Measurements from ENCODE around the gene SH2D4B. TPM values are rescaled to one million over a fixed set of nuclear protein-coding genes. Genes with fewer than 3 reads are reported as not detected.

Gene SH2D4B
- total and polyA plus RNA-seq, 2 donors (not counting 3 experiments of a cell fraction or from before 2014, with no cell fraction given) = not detected

GRCh38 chr10:80519936-80520650 lies 17.6 kb upstream of the SH2D4B start:
- no peak overlapping the region for H3K4me3 ChIP-seq (replicated peaks in 1 of 3; ENCODE audit: insufficient read depth in 1 of 3, low read depth in 1 of 3, low read length in 3 of 3)
- H3K27ac ChIP-seq (ENCODE audit: insufficient read depth, low read depth, low read length) = no peak overlapping the region
- dilution Hi-C loops (cut with MboI; ENCODE audit: extremely low pct_ligation_motif_present, low sequenced_read_pairs) = no loop called here
- no peak overlapping the region for H2AFZ ChIP-seq (ENCODE audit: low read depth, low read length)
- no peaks in the 10 kb centered on the region for H3K9me1 ChIP-seq (replicated peaks; ENCODE audit: control insufficient read depth, extremely low read depth, insufficient read depth, low read length)
- H3K4me1 ChIP-seq (ENCODE audit: control insufficient read depth, extremely low read depth, insufficient read depth, low read length) = no peaks in the 10 kb centered on the region
- intact Hi-C loops (cut with micrococcal nuclease) = no loop called here
- ChIA-PET POLR2A (no interaction called here), CTCF (interaction anchor here (1.0 to 1.3 kb wide), 2 partner anchors 10 to 15 kb away, joined by 3 to 4 read pairs; no protein-coding TSS in a partner anchor)
- TF ChIP-seq MAX (IDR thresholded peaks at IDR 0.05; ENCODE audit: insufficient read depth, insufficient read length) = no peak
- TF ChIP-seq EZH2 (IDR thresholded peaks at IDR 0.05; ENCODE audit: borderline replicate concordance, low read depth, low read length, severe bottlenecking) = no peak
- TF ChIP-seq GATA2 (IDR thresholded peaks at IDR 0.05; ENCODE audit: insufficient read depth, insufficient read length, low read depth, low read length) = no peak
- peak; percentile 13 for TF ChIP-seq POLR2AphosphoS5 (IDR thresholded peaks at IDR 0.05; ENCODE audit: insufficient read depth, low read depth, low read length)
- TF ChIP-seq JUN (IDR thresholded peaks at IDR 0.05; ENCODE audit: borderline replicate concordance, insufficient read depth, insufficient read length, low read depth) = no peak
- no TSS peak for BruUV-seq (replicated peaks)
- H3K9ac ChIP-seq (replicated peaks; ENCODE audit: extremely low read depth, insufficient read depth, low read length) = no peak overlapping the region
- no peaks in the 10 kb centered on the region for H3K9me3 ChIP-seq (replicated peaks; ENCODE audit: control insufficient read depth, insufficient read depth, low read length)
- H4K20me1 ChIP-seq (replicated peaks; ENCODE audit: control insufficient read depth, extremely low read depth, insufficient read depth, low read length) = no peaks in the 10 kb centered on the region
- H3K36me3 ChIP-seq (ENCODE audit: control insufficient read depth in 2 of 2, extremely low read depth in 1 of 2, insufficient read depth in 2 of 2, low read length in 2 of 2) = peaks cover 26 to 47% of the 10 kb centered on the region in 2 experiments
- FAIRE-seq (no peak), DNase-seq (ENCODE audit: low read depth, low spot score) (no peak)
- no peaks in the 10 kb centered on the region for H3K79me2 ChIP-seq (ENCODE audit: control insufficient read depth, insufficient read depth, low read length)
- no peaks in the 10 kb centered on the region for H3K27me3 ChIP-seq (ENCODE audit: control insufficient read depth in 2 of 2, insufficient read depth in 2 of 2, low read length in 2 of 2)
- no peak overlapping the region for H3K4me2 ChIP-seq (ENCODE audit: insufficient read depth, low read length)

Measured in endothelial cell of umbilical vein (primary cell).